Adrenal gland (tissue), 12 donors: ENCODE results near the gene RPAIN. TPM values are rescaled to one million over a fixed set of nuclear protein-coding genes. Genes with fewer than 3 reads are reported as not detected.

Source experiments
- DNase-seq, 7 donors: peaks; one replicate each; pipeline ENCODE4 v3.0.0-alpha.2; 2019 to 2020
- H3K27ac ChIP-seq, 5 donors: fragments of 200-600 bp; sonication (generic) in 4 of 5; 1 replicate in 3 of 5; 2 replicates in 2 of 5; pipeline versions ENCODE4 v1.5.1 to v1.8.0; 2016 to 2020; ENCODE audit warnings: mild to moderate bottlenecking in 1 of 5
- H3K27me3 ChIP-seq: fragments of 200-600 bp; 2 replicates; pipeline ENCODE4 v1.8.0; 2021
- H3K36me3 ChIP-seq, 2 donors: fragments of 200-600 bp; replicated peaks in 1 of 2; 1 replicate in 1 of 2; 2 replicates in 1 of 2; pipeline versions ENCODE4 v1.5.1 to v1.8.0; 2018 to 2022
- H3K4me1 ChIP-seq, 2 donors: fragments of 200-600 bp; replicated peaks in 1 of 2; 1 replicate in 1 of 2; 2 replicates in 1 of 2; pipeline versions ENCODE4 v1.5.1 to v1.8.0; 2018 to 2021
- H3K4me3 ChIP-seq, 4 donors: fragments of 200-600 bp; sonication (generic) in 3 of 4; one replicate each; pipeline ENCODE4 v1.5.1; 2016 to 2018
- H3K9me3 ChIP-seq, 3 donors: fragments of 200-600 bp; sonication (generic) in 1 of 3; replicated peaks in 1 of 3; 1 replicate in 2 of 3; 2 replicates in 1 of 3; pipeline versions ENCODE4 v1.5.1 to v1.8.0; 2016 to 2021
- POLR2A ChIP-seq, 2 donors: fragments of 450-650 bp; IDR thresholded peaks; one replicate each; pipeline ENCODE4 v1.6.1; 2017; ENCODE audit warnings: antibody characterized with exemption in 2 of 2, mild to moderate bottlenecking in 2 of 2, moderate library complexity in 1 of 2
- WGBS, 4 donors: extraction: QIAGEN DNeasy Blood & Tissue Kit in 2 of 4; methylation state at CpG; one replicate each; pipeline versions ENCODE4 v1.1.5 to v1.1.7; 2013 to 2017; 5-methylcytosine and 5-hydroxymethylcytosine counted together
- intact Hi-C, 2 donors: fragments of 100-400 bp; cut with DNase I; formaldehyde crosslinking; loops; one replicate each; pipeline versions ENCODE4 v1.14.1 to v1.15.0; 2022 to 2023
- polyA plus RNA-seq, 3 donors: library from polyadenylated mRNA; stranded (reverse); fragments of 200-250 nt in 2 of 3; fragments of 350-450 nt in 1 of 3; fragmentation: Illumina TruSeq in 1 of 3; extraction: RNeasy Lipid Tissue Mini Kit (QIAGEN cat#74804) in 1 of 3; gene quantifications; one replicate each; pipeline ENCODE4 v1.2.3, GENCODE V29; 2013 to 2014
- total RNA-seq, 9 donors: library from RNA; depleted of rRNA in 4 of 9; stranded (reverse); fragments of >200 nt in 4 of 9; fragments of 120-200 nt in 1 of 9; fragmentation: NEBNext Ultra II Directional in 1 of 9; extraction: Animal tissue kit (Norgen Biotek cat#: 25700) in 1 of 9; gene quantifications; one replicate each; pipeline versions ENCODE4 v1.1.0 to v1.2.4, GENCODE V29; 2013 to 2023
- TF ChIP-seq, protein P1 (sequence below), 6 experiments: fragments of 450-650 bp in 4 of 6; fragments of 200-600 bp in 2 of 6; sonication (generic) in 1 of 6; IDR thresholded peaks; 1 replicate in 5 of 6; 2 replicates in 1 of 6; pipeline versions ENCODE4 v1.5.1 to v1.8.0; 2016 to 2021; ENCODE audit warnings: antibody characterized with exemption in 6 of 6, mild to moderate bottlenecking in 2 of 6, moderate library complexity in 1 of 6
- donor health status: healthy with polysubstance abuse.
- donor health status: Bipolar disorder and iron deficiency.
- donor health status: DM: yes; HTN: yes; CAD: no.
- donor health status: DM: no; HTN: no; CAD: no.
- donor health status: DM: no; HTN: no; CAD: no.
- donor health status: DM: yes; HTN: yes; CAD: no.

RPAIN gene
- total and polyA plus RNA-seq, 12 donors: 26.1 to 73.6 (median 33.1) TPM

DNA sequence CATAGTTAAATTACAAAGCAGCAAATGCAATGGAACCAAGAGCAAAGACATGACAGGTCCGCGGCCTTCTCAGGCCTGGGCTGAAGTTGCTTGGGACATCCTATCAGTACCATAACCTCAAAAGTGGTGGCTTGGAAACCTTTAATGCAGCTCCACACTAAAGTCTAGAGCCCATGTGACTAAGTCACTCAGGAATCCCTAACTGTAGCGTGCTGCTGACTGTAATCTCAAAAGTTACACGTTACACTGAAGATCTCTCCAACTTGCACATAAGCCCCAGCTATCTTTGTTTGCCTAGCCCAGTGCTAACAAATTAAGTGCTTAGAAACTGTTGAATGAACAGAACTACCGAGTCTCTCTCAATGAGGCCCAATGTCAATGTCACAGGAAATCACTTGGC, 28.3 kb upstream of the RPAIN start:
- Histone ChIP-seq H3K4me1 (no peaks in the 10 kb centered on the region), H3K36me3 (peaks cover 0 to 79% of the 10 kb centered on the region in 2 donors), H3K27ac (no peak overlapping the region), H3K4me3 (no peak overlapping the region), H3K9me3 (no peaks in the 10 kb centered on the region), H3K27me3 (no peaks in the 10 kb centered on the region)
- no peak for TF ChIP-seq POLR2A (IDR thresholded peaks at IDR 0.05)
- TF ChIP-seq, protein P1, sequence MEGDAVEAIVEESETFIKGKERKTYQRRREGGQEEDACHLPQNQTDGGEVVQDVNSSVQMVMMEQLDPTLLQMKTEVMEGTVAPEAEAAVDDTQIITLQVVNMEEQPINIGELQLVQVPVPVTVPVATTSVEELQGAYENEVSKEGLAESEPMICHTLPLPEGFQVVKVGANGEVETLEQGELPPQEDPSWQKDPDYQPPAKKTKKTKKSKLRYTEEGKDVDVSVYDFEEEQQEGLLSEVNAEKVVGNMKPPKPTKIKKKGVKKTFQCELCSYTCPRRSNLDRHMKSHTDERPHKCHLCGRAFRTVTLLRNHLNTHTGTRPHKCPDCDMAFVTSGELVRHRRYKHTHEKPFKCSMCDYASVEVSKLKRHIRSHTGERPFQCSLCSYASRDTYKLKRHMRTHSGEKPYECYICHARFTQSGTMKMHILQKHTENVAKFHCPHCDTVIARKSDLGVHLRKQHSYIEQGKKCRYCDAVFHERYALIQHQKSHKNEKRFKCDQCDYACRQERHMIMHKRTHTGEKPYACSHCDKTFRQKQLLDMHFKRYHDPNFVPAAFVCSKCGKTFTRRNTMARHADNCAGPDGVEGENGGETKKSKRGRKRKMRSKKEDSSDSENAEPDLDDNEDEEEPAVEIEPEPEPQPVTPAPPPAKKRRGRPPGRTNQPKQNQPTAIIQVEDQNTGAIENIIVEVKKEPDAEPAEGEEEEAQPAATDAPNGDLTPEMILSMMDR (IDR thresholded peaks at IDR 0.05): no peak
- DNase-seq: no peak
- WGBS, 4 donors: 92 to 100% (median 95%) methylated on average over 5 of the region's 5 CpGs
- intact Hi-C loops: no loop called here

DNA sequence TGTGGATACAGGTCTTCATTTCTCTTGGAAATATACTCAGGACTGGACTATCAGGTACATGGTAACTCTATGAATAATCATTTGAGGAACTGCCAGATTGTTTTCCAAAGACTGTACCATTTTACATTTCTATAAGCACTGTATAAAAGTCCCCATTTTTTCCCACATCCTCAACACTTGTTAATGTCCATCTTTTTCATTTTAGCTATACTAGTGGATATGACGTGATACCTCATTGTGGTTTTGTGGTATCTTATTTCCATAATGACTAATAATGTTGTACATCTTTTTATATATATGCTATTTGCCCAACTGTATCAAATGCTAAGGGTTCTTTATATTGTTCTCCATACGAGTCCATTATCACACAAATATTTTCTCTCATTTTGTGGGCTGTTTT, 23.4 kb upstream of the RPAIN start:
- Histone ChIP-seq H3K36me3 (peaks cover 0 to 83% of the 10 kb centered on the region in 2 donors), H3K4me1 (no peaks in the 10 kb centered on the region), H3K4me3 (no peak overlapping the region), H3K27me3 (no peaks in the 10 kb centered on the region), H3K9me3 (no peaks in the 10 kb centered on the region), H3K27ac (no peak overlapping the region)
- no peak for DNase-seq
- TF ChIP-seq POLR2A (IDR thresholded peaks at IDR 0.05): no peak
- TF ChIP-seq, protein P1 (IDR thresholded peaks at IDR 0.05): no peak
- 89 to 95% (median 94%) methylated on average over 2 of the region's 2 CpGs for WGBS, 4 donors
- intact Hi-C loops: no loop called here

DNA sequence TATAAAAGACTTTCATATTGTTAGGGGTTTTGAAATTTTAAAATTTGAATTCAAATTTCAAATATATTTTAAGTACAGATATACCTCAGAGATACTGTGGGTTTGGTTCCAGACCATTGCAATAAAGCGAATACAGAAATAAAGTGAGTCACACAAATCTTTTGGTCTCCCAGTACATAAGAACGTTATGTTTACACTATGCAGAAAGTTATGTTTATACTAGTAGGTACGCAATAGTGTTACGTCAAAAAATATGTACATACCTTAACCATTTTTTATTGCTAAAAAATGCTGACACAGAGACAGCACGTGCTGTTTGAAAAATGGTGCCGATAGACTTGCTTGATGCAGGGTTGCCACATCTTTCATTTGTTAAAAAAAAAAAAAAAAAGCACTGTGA, 20.2 kb upstream of the RPAIN start:
- peaks cover 0 to 97% of the 10 kb centered on the region in 2 donors for H3K36me3 ChIP-seq
- H3K9me3 ChIP-seq: no peaks in the 10 kb centered on the region
- 82 to 89% (median 85%) methylated on average over 6 of the region's 6 CpGs for WGBS, 4 donors
- no peak for DNase-seq
- intact Hi-C loops: no loop called here
- TF ChIP-seq POLR2A (IDR thresholded peaks at IDR 0.05): no peak
- TF ChIP-seq, protein P1 (IDR thresholded peaks at IDR 0.05): no peak
- no peaks in the 10 kb centered on the region for H3K4me1 ChIP-seq
- H3K27me3 ChIP-seq: no peaks in the 10 kb centered on the region
- no peak overlapping the region for H3K4me3 ChIP-seq
- no peak overlapping the region for H3K27ac ChIP-seq

DNA sequence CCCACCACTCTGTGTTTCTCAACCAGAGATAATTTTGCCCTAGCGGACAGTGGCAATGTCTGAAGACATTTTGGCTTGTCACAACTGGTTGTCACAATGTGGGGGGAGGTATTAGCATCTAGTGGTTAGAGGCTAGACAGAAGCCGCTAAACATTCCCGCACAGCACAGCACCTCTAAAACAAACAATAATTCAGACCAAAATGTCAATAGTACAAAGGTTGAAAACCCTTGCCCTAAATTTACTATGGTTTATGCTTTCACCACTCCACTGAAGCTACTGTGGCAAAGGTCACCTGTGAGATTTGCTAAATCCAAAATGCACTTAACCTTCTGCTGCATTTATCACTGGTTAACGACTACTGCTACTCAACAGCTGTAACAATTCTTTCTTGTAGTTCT, 14.6 kb upstream of the RPAIN start:
- no peak overlapping the region for H3K4me3 ChIP-seq
- no peak for DNase-seq
- H3K9me3 ChIP-seq: no peaks in the 10 kb centered on the region
- no peak for TF ChIP-seq POLR2A (IDR thresholded peaks at IDR 0.05)
- TF ChIP-seq, protein P1 (IDR thresholded peaks at IDR 0.05): no peak
- no peaks in the 10 kb centered on the region for H3K4me1 ChIP-seq
- H3K27ac ChIP-seq: no peak overlapping the region
- intact Hi-C loops: no loop called here
- peaks cover 0 to 95% of the 10 kb centered on the region in 2 donors for H3K36me3 ChIP-seq
- WGBS, 4 donors: 87 to 92% (median 87%) methylated on average over 4 of the region's 4 CpGs
- H3K27me3 ChIP-seq: no peaks in the 10 kb centered on the region
